ENCODE results near the gene MEI1.

The MEI1 gene

GRCh38 chr22:41672096-41672495 is 27.2 kb upstream of the MEI1 start:
- TF ChIP-seq CEBPB (IDR thresholded peaks at IDR 0.05) = peak; percentile 44; the same call in 1 of the 2 replicates

DNA sequence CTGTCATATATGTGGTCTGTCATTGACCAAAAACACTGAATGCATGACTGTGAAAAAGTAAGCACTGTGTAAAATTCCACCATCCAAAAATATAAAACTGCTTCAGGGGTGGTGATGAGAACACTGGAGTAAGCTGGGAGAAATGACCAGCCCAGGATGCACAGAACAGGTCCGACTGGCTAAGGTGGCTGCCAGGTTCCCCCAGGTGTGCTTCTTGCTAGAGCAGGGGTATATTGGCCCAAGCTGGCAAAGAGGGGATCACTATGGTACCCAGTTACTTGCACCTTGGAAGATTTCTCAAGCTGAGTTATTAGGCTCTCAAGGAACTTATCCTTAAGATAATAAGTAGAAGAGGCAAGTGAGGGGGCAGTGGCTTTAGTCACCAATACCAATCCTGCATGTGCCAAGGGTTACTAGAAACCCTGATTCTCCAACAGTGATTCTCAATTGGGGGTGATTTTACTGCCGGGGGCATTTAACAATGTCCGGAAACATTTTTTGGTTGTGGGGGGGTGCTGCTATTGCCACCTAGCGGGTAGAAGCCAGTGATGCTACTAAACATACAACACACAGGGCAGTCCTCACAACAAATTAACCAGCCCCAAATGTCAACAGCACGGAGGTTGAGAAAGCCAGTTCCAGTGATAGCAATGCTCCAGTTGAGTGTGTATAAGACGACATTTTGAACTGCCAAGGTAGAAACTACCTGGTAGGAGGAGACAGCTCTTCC is 26.4 kb upstream of the MEI1 start:
- no peak for TF ChIP-seq EP300 (IDR thresholded peaks at IDR 0.05; ENCODE audit: borderline replicate concordance)
- TF ChIP-seq RAD21 (IDR thresholded peaks at IDR 0.05; ENCODE audit: low read depth) = no peak
- TF ChIP-seq TCF12 (IDR thresholded peaks at IDR 0.05; ENCODE audit: low read depth) = no peak
- no peak for TF ChIP-seq EGR1 (IDR thresholded peaks at IDR 0.05)
- no peak for TF ChIP-seq TEAD4 (IDR thresholded peaks at IDR 0.05)
- no peak for TF ChIP-seq FOXM1 (IDR thresholded peaks at IDR 0.05; ENCODE audit: borderline replicate concordance, low read depth)
- TF ChIP-seq MAX (IDR thresholded peaks at IDR 0.05) = no peak
- TF ChIP-seq CEBPB (IDR thresholded peaks at IDR 0.05) = no peak
- TF ChIP-seq USF1 (IDR thresholded peaks at IDR 0.05) = no peak
- no peak for TF ChIP-seq YY1 (IDR thresholded peaks at IDR 0.05; ENCODE audit: low read depth)
- no peak for TF ChIP-seq NFIC (IDR thresholded peaks at IDR 0.05)
- TF ChIP-seq REST (IDR thresholded peaks at IDR 0.05; ENCODE audit: low read depth) = no peak
- TF ChIP-seq TAF1 (IDR thresholded peaks at IDR 0.05; ENCODE audit: low read depth) = no peak
- TF ChIP-seq ZBTB7A (IDR thresholded peaks at IDR 0.05; ENCODE audit: low read depth) = no peak
- no peak for TF ChIP-seq CREB1 (IDR thresholded peaks at IDR 0.05; ENCODE audit: low read depth)

GRCh38 chr22:41674846-41675340 is 24.4 kb upstream of the MEI1 start:
- no peak for TF ChIP-seq FOXM1 (IDR thresholded peaks at IDR 0.05; ENCODE audit: borderline replicate concordance, low read depth)
- TF ChIP-seq TAF1 (IDR thresholded peaks at IDR 0.05; ENCODE audit: low read depth) = no peak
- no peak for TF ChIP-seq RAD21 (IDR thresholded peaks at IDR 0.05; ENCODE audit: low read depth)
- TF ChIP-seq CEBPB (IDR thresholded peaks at IDR 0.05) = no peak
- no peak for TF ChIP-seq NFIC (IDR thresholded peaks at IDR 0.05)
- TF ChIP-seq YY1 (IDR thresholded peaks at IDR 0.05; ENCODE audit: low read depth) = no peak
- TF ChIP-seq ZBTB7A (IDR thresholded peaks at IDR 0.05; ENCODE audit: low read depth) = no peak
- TF ChIP-seq TEAD4 (IDR thresholded peaks at IDR 0.05) = no peak
- no peak for TF ChIP-seq EP300 (IDR thresholded peaks at IDR 0.05; ENCODE audit: borderline replicate concordance)
- TF ChIP-seq MAX (IDR thresholded peaks at IDR 0.05) = no peak
- no peak for TF ChIP-seq EGR1 (IDR thresholded peaks at IDR 0.05)
- no peak for TF ChIP-seq CREB1 (IDR thresholded peaks at IDR 0.05; ENCODE audit: low read depth)
- no peak for TF ChIP-seq REST (IDR thresholded peaks at IDR 0.05; ENCODE audit: low read depth)
- TF ChIP-seq USF1 (IDR thresholded peaks at IDR 0.05) = no peak
- TF ChIP-seq TCF12 (IDR thresholded peaks at IDR 0.05; ENCODE audit: low read depth) = no peak

DNA sequence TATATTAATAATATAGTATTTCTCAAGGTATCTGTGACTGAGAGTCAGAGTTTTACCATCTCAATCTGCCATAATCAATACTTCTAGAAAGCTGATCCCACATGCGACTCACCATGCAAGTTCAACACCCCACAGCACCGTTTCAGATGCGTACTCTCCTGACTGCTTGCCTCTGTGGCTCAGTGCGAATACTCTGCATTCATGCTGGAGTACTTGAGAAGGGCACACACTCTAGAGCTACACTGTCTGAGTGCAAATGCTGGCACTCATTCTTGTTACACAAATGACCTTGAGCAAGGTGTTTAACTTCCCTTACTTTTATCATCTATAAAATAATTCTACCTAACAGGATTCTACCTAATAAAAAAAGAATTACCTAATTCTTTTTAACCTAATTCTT is 23.2 kb upstream of the MEI1 start:
- no peak for TF ChIP-seq CREB1 (IDR thresholded peaks at IDR 0.05; ENCODE audit: low read depth)

GRCh38 chr22:41681616-41682015 is 17.7 kb upstream of the MEI1 start:
- TF ChIP-seq CEBPB (IDR thresholded peaks at IDR 0.05) (no peak), EGR1 (IDR thresholded peaks at IDR 0.05) (no peak), FOXM1 (IDR thresholded peaks at IDR 0.05; ENCODE audit: borderline replicate concordance, low read depth) (no peak), RAD21 (IDR thresholded peaks at IDR 0.05; ENCODE audit: low read depth) (no peak), EP300 (IDR thresholded peaks at IDR 0.05; ENCODE audit: borderline replicate concordance) (no peak), CREB1 (IDR thresholded peaks at IDR 0.05; ENCODE audit: low read depth) (no peak), TEAD4 (IDR thresholded peaks at IDR 0.05) (no peak), NFIC (IDR thresholded peaks at IDR 0.05) (no peak), YY1 (IDR thresholded peaks at IDR 0.05; ENCODE audit: low read depth) (no peak), USF1 (IDR thresholded peaks at IDR 0.05) (no peak), MAX (IDR thresholded peaks at IDR 0.05) (no peak), TAF1 (IDR thresholded peaks at IDR 0.05; ENCODE audit: low read depth) (no peak), ZBTB7A (IDR thresholded peaks at IDR 0.05; ENCODE audit: low read depth) (no peak), TCF12 (IDR thresholded peaks at IDR 0.05; ENCODE audit: low read depth) (no peak)

Measured in Ishikawa (cell line).